Stimulated activated CD4-positive, alpha-beta T cell treated with anti-CD3 and anti-CD28 coated beads, TNF-alpha, amount 100 ng/mL, for 48 hours (primary cell): ENCODE results near the gene DAAM2.

Experiments used
- DNase-seq, 3 donors: peaks; one replicate each; pipeline ENCODE4 v3.0.0-alpha.2; 2020; ENCODE audit warnings: low read depth in 3 of 3

Gene DAAM2

GRCh38 chr6:39886871-39887270 is 94.7 kb downstream of the DAAM2 start:
- DNase-seq: no peak

- no peak for DNase-seq
Measured at GRCh38 chr6:39887692-39888450, 95.7 kb downstream of the DAAM2 start.

DNA sequence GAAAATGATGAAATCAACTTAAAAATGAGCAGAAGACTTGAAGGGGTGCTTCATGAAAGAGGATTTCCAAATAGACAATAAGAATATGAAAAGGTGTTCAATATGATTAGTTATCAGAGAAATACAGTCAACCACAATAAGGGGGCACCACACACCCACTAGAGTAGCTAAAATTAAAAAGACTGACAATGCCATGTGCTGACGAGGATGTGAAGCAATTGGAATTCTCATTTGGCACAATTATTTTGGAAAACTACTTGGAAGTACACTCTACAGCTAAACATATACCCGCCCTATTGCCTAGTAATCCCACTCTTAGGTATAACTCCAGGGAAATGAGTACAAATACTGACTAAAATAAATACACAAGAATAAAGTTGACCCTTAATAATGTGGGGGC is 97.1 kb downstream of the DAAM2 start:
- no peak for DNase-seq

GRCh38 chr6:39891353-39891752 is 99.2 kb downstream of the DAAM2 start:
- DNase-seq: no peak

GRCh38 chr6:39891976-39892375 is 99.8 kb downstream of the DAAM2 start:
- DNase-seq: no peak

DNA sequence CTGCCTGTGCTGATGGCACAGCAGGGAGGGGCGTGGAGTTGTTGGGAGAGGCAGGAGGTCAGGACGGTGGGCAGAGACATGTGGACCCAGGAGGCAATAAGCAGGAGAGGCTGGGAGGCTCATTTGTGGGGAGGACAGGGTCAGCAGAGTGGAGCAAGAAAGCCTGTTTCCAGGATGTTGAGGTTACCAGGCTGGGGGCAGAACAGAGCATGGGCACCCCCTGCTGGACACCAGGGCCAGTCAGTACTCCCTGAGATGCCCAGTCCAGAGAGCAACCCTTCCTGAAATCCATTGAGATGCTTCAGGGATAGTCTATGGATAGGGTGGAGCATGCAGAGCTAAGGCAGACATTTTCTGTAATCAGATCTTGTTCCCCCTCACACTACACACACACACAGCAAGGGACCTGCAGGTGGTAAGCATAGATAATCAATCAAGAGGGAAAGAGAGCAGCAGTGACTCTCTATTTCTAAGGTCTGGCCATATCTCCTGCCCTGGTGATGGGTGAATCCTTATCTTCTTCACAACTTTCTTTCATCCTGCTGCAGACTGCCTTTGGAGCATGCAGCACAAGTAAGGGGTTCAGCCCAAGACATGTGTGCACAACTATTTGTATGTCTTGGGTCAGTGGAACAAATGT is 100.4 kb downstream of the DAAM2 start:
- peak in 1 of 3 donors; percentile 3 for DNase-seq

GRCh38 chr6:39893286-39893685 is 101.1 kb downstream of the DAAM2 start:
- no peak for DNase-seq

DNA sequence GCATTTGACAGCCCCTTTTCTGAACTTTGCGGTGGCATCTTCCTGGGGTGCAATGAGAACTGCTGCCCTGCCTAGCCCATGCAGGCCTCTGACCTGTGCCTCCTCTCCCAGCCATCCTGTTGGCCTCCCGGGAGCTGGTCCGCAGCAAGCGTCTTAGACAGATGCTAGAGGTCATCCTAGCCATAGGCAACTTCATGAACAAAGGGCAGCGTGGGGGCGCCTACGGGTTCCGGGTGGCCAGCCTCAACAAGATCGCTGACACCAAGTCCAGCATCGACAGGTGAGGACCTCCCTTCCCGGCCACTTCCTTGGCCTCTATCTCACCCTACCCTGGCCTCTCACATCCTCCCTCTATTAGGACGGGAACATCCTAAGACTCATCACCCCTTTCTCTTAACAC is 104.5 kb downstream of the DAAM2 start:
- no peak for DNase-seq

- no peak for DNase-seq
Measured at GRCh38 chr6:39897698-39898097, 105.5 kb downstream of the DAAM2 start.

GRCh38 chr6:39898625-39899024 is 106.4 kb downstream of the DAAM2 start:
- no peak for DNase-seq

GRCh38 chr6:39899554-39900295 is 107.5 kb downstream of the DAAM2 start:
- no peak for DNase-seq

- DNase-seq: no peak
Measured at GRCh38 chr6:39901116-39901655, 109.0 kb downstream of the DAAM2 start.

- DNase-seq: no peak
Measured at GRCh38 chr6:39901670-39902069, 109.5 kb downstream of the DAAM2 start.

- no peak for DNase-seq
Measured at GRCh38 chr6:39902136-39902535, 110.0 kb downstream of the DAAM2 start.

- DNase-seq: no peak
Measured at GRCh38 chr6:39902786-39903465, 110.8 kb downstream of the DAAM2 start.

DNA sequence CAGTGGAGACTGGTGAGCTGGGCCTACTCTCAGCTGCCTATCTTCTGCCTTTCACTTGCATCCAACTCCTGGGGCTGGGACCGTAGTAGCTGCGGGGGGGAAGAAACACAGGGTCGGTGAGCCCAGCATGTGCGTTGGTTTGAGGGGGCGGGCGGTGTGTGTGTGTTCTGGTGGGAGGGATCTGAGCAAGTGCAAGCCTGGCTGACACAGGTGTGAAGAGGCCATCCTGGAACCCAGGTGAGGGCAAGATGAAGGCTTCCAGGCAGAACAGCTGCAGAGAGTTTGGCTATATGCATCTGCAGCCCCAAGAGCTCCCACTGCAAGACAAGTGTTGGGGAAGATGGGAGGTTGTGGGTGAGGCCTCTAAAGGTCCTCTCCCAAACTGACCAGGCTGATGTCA is 111.5 kb downstream of the DAAM2 start:
- no peak for DNase-seq

DNA sequence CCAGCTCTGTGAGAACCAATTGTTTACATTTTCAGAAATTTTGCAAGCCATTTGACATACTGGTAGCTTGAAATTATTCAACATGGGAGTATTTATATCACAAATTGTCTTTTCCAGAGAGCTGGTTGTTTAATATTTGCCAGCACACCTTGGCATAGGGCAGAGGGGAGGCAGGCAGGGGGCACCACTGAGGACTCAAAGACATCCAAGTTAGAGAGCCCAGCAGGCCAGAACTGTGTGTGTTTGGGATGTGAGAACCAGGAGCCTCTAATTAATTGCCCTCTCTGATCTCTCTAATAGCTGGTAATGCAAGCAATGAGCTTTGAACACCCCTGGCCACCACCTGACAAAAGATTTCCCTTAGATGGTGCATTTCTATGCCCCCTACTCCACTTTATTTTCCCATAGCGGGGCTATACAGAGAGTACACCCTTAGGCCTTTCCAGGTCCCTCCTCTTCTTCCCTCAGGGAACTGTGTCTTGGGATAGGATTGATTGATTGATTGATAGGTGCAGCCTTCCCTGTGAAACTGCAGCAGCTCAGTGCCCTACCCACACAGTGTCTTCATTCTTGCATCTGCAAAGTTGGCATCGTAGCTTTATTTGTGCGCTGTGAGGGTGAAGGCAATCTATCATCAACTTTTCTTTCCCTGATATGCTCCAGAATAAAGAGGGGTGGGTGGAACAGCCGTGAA is 112.9 kb downstream of the DAAM2 start:
- no peak for DNase-seq

DNA sequence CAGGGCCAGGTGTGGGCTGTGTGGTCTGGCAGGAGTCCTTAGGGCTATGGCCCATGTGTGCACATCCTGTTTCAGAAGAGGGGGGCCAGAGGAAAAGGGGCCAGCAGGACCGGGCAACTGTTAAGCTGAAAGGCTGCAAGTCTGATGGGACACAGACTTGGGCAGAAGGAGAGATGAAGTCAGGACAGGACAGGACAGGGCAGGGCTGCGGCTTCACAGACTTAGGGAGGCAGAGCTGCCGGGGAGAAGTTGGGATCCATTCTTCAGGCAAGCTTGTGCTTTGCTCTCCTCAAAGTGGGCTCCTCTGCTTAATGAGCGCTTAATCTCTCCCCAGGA is 113.4 kb downstream of the DAAM2 start:
- no peak for DNase-seq

- DNase-seq: no peak
Measured at GRCh38 chr6:39906318-39906761, 114.2 kb downstream of the DAAM2 start.

DNA sequence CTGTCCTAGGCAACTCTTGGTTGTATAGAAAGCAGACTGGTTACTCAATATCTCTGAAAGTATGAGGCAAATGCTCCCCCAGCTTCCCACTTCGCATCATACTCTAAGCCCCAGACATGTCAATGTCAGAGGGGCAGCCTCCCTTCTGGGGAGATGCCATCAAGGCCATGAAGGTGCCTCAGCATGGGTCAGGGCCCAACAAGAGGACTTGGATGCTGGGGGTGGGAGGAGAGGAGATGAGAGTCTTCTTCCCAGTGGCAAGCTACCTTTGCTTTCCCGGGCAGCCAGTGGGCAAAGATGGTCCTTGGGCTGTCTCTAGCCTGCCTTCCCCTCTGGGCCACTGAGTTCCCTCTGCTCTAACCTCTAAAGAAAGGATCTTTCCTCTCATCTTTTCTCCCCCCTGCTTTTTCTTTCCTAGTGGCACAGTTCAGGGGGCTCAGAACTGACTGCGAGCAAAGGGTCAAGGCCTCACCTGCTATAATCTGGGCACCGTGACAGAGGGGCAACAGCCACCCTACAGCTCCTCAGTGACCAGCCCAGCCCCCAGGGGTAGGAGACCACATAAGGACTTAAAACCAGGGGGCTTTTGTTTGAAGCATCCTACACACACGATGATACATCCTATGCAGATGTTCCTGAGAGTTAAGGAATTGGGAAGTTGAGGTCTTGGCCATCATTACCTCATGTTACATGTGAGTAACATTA is 115.8 kb downstream of the DAAM2 start:
- no peak for DNase-seq
